Stimulated activated CD4-positive, alpha-beta T cell treated with anti-CD3 and anti-CD28 coated beads, Interleukin-12 subunit alpha, Interleukin-12 subunit beta, amount 100 ng/mL, for 4 hours (primary cell): Measurements from ENCODE around the gene LIG3.
"Not testable (repeated sequence)": the region's sequence is repeated elsewhere in the genome, so short reads cannot be mapped to it uniquely, and the experiment has no call there.

Experiments used
- DNase-seq: peaks from one replicate; pipeline ENCODE4 v3.0.0-alpha.2; 2020

Gene LIG3

DNA sequence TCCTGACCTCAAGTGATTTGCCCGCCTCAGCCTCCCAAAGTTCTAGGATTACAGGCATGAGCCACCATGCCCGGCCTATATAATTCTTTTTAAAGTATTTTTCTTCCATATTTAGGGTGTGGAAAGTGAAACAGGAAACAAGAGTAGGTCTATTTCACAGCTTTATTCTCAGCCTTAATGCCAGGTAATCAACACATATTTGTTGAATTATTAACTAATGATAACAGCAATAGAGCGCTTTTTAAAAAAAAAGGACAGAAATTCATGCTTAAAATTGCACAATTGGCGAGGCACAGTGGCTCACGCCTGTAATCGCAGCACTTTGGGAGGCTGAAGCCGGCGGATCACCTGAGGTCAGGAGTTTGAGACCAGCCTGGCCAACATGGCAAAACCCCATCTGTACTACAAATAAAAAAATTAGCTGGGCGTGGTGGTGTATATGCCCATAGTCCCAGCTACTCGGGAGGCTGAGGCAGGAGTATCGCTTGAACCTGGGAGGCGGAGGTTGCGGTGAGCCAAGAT lies 65.2 kb downstream of the LIG3 start:
- not testable (repeated sequence) for DNase-seq

DNA sequence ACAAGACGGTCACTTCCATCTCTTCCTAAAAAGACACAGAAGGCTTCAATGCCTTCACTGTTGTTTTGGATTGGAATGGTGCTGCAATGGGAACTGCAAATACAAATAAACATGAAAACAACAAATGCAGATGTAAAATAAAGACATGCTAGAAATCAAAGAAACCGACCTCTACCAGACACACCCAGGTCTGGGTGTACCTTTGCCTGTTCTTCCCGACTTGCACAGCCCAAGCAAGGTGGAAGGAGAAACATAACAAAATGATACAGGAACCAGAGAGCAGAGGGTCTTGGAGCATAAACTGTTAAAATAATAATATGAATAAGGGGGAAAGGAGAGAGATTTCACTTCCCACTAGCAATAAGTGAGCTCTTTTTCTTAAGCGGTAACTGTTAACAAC lies 65.9 kb downstream of the LIG3 start:
- no peak for DNase-seq

DNA sequence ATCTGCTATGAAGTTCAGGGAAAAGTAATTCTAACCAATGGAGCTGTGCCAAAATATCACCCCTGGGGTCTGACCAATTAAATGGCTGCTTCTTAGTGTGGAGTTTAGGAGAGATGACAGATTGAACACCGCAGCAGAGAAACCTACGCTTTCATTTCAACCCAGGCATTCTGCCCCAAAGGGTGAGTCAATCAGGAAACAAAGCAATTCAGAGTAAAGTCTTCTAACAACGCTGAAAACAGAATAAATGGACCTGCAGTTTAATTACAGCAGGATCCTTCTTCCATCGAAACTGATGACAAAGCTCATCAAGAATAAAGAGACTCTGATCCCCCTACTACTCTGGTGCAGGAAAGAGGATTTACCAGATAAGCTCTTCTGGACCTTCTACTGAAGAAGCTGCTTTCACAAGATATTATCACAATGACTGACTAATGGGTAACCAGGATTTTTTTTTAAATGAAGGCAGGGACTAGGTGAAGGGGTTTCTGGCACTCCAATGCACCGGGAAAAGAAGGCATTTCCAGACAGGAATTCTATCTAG lies 66.5 kb downstream of the LIG3 start:
- DNase-seq: peak; percentile 22

DNA sequence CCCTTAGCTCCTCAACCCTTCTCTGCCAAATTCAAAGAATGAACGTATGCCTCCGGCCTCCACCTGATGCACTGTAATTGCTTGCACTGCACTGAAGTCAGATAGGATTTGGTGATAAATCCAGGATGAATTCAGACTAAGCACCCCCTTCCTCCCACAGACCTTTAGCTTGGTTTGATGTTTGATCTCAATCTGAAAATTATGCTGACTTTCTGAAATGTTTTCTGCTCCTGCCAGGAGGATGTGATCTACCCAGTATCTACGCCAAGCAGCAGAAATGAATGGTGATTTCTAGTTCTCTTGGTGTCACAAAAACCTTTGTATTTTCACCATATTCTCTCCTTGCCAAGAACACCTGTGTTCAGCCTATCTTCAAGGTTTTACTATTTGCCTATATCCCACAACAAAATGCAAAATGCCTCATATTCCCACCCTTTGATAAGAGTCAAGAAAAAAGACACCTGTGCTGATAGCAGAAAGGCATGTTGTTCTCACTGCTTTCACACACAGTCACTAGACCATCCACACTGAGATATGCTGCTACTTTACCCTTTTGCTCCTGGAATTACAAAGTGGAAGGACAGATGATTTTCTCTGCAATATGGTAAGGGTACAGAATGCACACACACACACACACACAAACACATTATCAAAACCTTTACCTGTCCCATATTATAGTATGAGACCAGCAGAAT lies 68.5 kb downstream of the LIG3 start:
- DNase-seq: no peak

DNA sequence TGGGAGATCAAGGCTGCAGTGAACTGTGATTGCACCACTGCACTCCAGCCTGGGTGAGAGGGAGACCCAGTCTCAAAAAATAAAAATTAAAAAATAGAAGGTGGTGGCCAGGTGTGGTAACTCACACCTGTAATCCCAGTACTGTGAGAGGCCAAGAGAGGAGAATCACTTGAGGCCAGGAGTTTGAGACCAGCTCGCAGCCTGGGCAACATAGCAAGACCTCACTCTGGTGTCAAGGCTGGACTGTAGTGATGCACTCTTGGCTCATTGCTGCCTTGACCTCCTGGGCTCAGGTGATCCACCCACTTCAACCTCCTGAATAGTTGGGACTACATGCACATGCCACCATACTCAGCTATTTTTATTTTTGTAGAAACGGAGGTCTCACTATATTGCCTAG lies 69.9 kb downstream of the LIG3 start:
- DNase-seq: no peak

DNA sequence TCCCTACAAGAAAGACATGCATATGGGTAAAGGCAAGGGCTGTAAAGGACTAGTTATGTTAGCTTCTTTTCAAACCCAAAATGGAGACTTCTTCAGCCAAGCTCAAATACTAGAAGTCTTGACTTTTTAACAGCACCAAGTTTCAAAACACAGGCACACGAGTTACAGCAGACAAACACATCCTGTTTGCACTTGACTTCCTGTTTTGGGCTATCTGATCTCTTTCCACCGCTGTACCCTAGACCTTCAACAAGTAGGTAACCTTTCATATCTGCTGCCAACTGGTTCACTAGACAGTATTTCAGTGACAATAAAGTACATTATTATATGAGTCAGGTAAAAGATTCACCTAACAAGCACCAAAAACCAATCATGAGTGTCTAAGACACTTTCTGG lies 70.9 kb downstream of the LIG3 start:
- no peak for DNase-seq

DNA sequence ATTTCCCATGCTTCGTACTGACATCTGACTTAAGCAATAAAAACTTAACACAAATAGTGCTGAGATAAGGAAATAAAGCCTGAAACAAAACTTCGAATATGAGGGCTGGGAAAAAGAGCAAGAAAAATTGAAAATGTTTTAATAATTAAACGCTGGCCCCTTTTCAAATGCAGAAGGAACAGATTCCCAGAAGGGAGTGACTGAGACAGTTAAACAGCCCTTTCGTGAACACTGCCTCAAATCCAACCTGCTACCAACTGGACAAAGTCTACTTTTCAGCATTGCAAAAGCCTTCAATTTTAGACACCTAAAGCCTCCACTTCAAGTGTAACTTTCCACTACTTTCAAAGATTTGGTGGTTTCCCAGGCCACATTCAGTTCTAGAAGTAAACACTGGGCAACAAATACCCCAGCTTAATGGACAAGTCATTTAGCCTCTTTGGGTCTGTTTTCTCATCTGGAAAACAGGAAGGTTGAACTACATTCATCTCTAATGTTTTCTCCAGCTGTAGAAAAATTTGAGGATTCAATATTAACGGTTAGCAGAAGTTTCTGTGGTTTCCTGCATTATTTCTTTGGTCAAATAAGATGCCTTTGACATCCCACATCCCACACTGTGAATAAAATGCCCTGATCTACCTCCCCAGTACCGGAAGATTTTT lies 71.4 kb downstream of the LIG3 start:
- no peak for DNase-seq

DNA sequence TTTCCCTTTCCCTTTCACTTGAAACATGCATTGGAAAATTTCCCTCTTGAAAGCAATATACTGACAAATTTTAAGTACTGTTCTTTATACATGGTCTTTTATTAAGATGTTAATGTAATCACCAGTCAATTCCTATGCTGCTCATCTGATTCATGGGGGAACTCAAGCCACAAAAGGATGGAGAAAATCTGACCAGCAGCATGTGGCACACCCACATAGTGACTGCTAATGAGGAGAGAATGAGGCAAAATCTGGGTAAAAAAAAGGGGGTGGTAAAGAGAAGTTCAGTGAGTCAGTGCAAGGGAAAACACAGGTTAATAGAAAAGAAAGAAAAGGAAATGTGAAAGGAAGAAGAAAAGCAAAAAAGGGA lies 71.9 kb downstream of the LIG3 start:
- DNase-seq: no peak

DNA sequence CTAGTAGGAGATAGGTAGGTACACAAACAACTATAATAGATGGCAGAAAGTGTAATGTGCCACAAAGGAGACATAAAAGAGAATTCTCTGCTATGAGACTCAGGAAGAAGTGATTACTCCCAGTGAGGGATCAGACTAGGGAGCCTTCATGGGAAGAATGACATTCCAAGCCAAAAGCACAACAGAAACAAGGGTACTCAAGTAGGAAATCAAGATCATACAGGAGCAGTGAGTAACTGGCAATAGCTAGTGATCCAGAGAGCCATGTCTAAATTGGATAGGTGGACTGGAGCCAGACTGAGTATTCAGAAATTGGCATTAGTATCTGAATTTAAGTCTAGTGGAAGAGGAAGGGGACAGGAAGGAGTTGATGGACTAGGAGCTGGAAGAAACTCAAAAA lies 72.5 kb downstream of the LIG3 start:
- DNase-seq: no peak

DNA sequence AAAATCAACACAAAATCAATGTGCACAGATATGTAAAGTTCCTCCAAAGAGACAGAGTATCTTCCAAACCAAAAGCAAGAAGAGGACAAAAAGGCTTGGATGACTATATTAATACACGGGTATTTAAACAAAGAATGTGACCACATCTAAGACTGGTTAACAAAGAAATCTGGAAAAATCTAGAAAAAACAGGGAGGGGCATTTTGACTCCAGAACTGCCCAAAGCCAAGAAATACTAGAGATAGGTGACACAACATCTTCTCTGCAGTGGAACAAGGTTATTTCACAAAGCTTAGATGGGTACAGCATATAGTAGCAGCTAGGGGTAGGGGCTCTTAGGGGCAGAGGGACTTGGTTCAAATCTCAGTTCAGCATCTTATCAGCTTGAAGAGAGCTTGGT lies 72.9 kb downstream of the LIG3 start:
- no peak for DNase-seq

DNA sequence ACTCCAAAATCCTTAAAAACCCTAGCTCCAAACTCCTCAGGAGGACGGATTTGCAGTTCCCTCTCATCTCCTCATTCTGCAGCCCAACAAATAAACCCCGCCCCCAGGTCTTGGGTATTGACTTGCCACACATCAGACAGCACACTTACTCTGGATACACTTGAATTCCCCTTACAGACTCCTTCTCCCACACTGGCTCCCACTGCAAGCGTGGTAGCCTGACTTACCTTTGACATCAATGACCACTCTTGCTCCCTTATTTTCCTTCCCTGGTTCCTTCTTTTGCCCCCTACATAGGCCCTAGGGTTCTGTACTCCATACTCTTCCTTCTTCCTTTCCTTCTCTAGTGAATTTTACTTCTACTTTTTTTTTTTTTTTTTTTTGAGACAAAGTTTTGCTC lies 75.7 kb downstream of the LIG3 start:
- no peak for DNase-seq

DNA sequence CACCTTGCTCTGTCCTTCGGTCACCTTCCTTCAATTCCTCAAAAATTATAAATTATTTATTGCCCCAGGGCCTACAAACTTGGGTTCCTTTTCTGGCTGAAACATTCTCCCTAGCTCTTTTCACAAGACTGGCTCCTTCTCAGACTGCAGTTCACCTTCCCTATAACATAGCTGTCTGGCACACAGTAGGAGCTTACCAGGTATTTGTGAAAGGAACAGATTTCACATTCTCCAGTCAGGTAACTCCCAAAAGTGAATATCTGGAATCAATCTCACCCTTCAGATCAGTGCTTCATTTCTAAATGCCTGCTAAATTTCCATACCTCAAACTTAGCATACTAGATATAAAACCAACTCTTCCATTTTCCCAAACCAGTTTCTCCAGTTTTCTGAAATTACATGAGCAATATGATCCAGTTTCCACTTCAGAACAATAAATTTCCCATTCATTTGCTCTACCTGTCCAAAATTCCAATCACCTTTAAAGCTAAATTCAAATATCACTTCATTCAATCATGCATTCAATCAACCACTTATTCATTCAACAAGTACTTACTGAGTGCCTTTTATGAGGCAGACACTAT lies 77.1 kb downstream of the LIG3 start:
- DNase-seq: no peak
